HL-60/S4 treated with phorbol 12-myristate 13-acetate at 8.2 ng/mL for 4 days and 3 days (cell line): ENCODE results near the gene MAGI2.
"Not testable (repeated sequence)": the region's sequence is repeated elsewhere in the genome, so short reads cannot be mapped to it uniquely, and the experiment has no call there.

Source experiments
- in situ Hi-C: fragments of 300-500 bp; cut with MboI; formaldehyde crosslinking; loops from 2 replicates; pipeline ENCODE4 v1.15.0; 2022; ENCODE audit warnings: low sequenced_read_pairs

The MAGI2 gene

GRCh38 chr7:78516450-78516849 is 937.0 kb downstream of the MAGI2 start:
- in situ Hi-C loops, result no loop called here

- in situ Hi-C loops, result no loop called here
Measured at GRCh38 chr7:78514634-78515033, 938.8 kb downstream of the MAGI2 start.

- in situ Hi-C loops, result no loop called here
Measured at GRCh38 chr7:78510580-78511188, 942.8 kb downstream of the MAGI2 start.

- in situ Hi-C loops, result not testable (repeated sequence)
Measured at GRCh38 chr7:78503301-78503700, 950.2 kb downstream of the MAGI2 start.

GRCh38 chr7:78501064-78501463 is 952.4 kb downstream of the MAGI2 start:
- in situ Hi-C loops, result no loop called here

GRCh38 chr7:78499971-78500370 is 953.5 kb downstream of the MAGI2 start:
- in situ Hi-C loops, result no loop called here

DNA sequence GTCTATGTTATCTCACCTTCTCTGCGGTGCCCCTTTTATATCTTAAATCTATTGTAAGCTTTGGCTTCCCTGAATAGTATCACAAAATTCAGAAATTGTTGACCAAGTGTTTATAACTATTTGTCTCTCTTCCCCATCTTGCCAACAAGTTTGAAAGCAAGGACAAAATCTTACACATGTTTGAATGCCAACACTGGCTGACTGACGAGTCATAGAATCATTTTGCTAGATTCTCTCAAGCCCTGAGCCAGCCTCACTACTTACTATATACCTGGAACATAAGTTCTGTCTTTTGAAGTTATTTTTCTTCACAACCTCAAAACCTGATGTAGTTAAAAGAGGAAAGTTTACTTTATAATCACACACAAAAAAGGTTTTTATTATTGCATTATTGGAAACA is 954.2 kb downstream of the MAGI2 start:
- in situ Hi-C loops, result no loop called here

DNA sequence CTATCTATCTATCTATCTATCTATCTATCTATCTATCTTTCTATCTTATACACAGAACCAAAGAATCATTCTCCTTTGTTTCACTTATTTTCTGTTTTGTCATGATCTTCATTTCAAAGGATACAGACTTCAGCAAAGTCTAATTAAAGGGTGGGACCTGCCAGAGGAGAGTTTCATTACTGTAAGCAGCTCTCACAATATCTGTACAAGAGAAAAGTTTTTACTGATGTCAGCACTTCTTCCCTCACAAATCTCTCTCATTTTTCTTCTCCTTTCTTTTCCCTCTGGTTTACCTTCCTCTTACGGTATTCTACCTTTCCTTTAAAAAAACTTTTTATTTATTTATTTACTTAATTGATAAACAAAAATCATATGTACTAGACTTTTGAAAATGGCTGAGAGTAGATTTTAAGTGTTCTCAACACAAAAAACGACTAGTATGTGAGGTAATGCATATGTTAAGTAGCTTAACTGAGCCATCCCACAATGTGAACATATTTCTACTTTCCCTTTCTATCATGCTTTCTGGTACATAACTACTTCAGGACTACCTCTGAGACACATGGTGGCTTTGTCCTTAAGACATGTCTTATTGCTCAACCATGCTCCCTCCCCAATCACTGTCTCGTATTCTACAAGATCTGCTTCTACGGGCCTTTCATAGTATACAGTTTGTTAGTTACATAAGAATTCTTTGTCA is 955.6 kb downstream of the MAGI2 start:
- in situ Hi-C loops, result no loop called here

- in situ Hi-C loops, result no loop called here
Measured at GRCh38 chr7:78496096-78496630, 957.3 kb downstream of the MAGI2 start.

GRCh38 chr7:78493401-78493800 is 960.1 kb downstream of the MAGI2 start:
- in situ Hi-C loops, result no loop called here

DNA sequence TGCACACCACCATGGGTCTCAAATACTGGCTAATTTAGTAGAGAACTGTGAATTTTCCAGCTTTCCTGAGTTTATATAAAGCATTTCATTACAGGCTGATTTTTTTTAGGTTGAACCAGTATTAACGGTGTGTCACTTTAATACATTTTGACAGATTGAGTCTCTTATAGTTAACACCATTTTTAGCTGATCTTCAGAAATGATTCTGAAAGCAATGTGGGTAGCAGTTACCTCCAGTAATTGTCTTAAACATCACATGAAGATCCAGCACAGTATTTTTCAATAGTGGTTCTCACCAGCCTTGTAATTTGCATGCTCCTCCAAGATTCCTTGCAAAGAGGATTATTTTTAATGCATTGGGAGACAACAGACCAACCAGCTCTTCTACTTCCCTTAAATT is 961.3 kb downstream of the MAGI2 start:
- in situ Hi-C loops, result no loop called here

DNA sequence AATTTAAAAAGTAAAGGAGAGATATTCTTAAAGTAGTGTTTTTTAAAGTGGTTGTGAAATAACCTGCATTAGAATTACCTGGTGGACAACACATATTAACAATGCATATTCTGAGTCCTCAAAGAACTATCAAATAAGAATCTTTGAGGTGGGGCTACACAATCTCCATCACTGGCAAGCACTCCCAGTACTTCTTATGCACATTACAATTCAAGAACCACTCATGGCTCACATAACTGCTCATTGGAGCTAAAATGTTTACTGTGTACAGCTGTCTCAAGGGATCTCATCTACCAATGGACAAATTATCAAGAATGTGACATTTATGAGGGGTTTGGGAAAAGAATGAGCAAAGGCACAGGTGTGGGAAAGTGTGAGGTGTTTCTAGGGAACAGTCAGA is 962.9 kb downstream of the MAGI2 start:
- in situ Hi-C loops, result no loop called here

DNA sequence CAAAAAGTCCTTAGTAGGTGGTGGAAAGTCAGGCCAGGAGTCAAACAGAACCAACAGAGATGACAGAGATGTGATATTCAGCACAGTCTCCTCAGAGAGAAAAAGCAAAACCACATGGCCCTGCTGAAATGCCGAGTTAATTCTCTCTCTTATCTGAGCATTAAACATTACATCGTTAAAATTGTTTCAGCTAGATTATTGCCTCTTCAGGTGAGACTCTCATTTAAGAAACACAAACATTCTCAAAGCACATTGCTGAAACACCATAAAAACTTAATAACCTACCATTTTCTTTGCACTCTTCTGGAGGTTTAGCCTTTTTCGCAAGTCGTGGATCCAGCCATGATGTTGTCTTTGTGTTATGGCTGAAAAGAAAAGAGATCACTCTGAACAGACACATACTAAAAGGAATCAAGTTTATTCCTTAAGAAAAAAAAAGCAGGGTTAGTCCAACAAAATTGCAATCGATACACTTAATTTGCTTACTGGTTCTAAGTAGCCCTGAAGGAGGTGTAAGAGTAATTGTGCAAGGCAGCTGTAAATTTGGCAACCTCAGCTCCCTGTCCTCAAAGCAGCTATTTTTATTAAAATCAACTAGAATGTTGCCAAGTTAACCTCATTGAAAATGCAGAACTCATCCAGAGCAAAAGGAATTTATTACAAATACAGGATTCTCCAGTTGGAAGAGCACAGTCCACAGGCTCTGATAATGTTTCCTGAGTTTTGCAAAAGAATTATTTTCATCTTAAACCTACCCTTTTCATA is 963.8 kb downstream of the MAGI2 start:
- in situ Hi-C loops, result no loop called here

DNA sequence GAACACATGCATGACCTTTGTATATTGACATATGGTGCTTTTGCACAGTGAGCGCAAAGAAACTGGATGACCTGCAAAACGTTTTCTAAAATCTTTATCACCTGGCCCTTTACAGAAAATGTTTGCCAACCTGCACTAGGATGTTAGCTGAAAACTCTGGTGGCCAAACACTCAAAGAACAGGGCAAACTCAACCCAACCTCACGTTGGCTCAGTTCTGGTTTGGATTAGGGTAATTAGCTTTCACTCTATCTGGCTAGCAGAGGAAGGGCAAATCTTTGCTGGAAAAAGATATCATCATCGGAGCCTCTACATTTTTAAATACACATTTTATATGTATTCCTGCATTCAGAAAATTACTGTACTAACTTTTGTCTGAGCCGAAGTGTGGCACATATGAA is 966.0 kb downstream of the MAGI2 start:
- in situ Hi-C loops, result no loop called here

DNA sequence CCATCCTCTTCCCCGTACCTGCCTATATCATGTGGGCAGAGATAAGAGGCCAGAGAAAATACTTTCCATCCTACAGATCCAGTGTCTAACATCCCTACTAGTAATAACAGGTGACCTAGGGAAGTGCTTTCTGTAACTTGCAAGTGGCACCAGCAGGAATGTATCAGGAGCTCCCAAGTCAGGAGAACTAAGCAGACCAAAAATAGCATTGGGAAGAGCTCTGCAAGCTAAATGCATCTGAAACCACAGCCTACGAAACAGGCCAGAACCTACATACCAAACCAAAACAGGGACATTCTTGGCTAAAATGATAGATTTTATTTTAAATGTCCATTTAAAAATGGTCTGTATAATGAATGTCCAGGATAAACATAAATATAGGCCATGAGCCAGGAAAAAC is 974.1 kb downstream of the MAGI2 start:
- in situ Hi-C loops, result no loop called here

GRCh38 chr7:78476851-78477405 is 976.5 kb downstream of the MAGI2 start:
- in situ Hi-C loops, result no loop called here

- in situ Hi-C loops, result no loop called here
Measured at GRCh38 chr7:78473571-78474301, 979.7 kb downstream of the MAGI2 start.

GRCh38 chr7:78473021-78473420 is 980.4 kb downstream of the MAGI2 start:
- in situ Hi-C loops, result no loop called here

- in situ Hi-C loops, result no loop called here
Measured at GRCh38 chr7:78472519-78472918, 980.9 kb downstream of the MAGI2 start.

DNA sequence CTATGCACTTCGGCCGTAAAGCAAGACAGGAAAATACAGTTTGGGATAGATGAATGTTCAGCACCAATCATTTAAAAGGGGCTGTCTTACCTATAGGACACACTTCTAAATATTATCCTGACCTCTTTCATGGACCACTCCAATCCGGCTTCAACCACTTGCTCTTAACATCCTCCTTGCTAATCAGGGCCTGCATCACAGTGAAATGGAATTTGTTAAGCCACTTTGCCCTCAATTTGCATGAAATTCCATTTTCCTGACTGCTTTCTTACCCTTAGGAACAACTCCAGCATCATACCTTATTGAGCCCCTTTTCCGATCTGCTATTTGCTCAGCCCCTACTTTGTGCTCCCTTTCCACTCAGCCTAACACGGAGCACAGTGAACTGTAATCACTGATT is 987.6 kb downstream of the MAGI2 start:
- in situ Hi-C loops, result no loop called here

GRCh38 chr7:78463039-78463438 is 990.4 kb downstream of the MAGI2 start:
- in situ Hi-C loops, result no loop called here
